Globus pallidus (tissue), 1 donor: ENCODE results near the gene ZNF383.
"Not testable (repeated sequence)": the region's sequence is repeated elsewhere in the genome, so short reads cannot be mapped to it uniquely, and the experiment has no call there.

ENCODE experiments used
- DNase-seq: peaks from one replicate; pipeline ENCODE4 v3.0.0-alpha.2; 2015; ENCODE audit warnings: low spot score

The ZNF383 gene

GRCh38 chr19:37217775-37218591 lies at the start of gene ZNF383:
Gene ZNF383, plus strand, starts transcription at chr19:37218214. Its CDS starts 12,240 bp downstream, at chr19:37230454.
- peak; percentile 95 for DNase-seq

DNA sequence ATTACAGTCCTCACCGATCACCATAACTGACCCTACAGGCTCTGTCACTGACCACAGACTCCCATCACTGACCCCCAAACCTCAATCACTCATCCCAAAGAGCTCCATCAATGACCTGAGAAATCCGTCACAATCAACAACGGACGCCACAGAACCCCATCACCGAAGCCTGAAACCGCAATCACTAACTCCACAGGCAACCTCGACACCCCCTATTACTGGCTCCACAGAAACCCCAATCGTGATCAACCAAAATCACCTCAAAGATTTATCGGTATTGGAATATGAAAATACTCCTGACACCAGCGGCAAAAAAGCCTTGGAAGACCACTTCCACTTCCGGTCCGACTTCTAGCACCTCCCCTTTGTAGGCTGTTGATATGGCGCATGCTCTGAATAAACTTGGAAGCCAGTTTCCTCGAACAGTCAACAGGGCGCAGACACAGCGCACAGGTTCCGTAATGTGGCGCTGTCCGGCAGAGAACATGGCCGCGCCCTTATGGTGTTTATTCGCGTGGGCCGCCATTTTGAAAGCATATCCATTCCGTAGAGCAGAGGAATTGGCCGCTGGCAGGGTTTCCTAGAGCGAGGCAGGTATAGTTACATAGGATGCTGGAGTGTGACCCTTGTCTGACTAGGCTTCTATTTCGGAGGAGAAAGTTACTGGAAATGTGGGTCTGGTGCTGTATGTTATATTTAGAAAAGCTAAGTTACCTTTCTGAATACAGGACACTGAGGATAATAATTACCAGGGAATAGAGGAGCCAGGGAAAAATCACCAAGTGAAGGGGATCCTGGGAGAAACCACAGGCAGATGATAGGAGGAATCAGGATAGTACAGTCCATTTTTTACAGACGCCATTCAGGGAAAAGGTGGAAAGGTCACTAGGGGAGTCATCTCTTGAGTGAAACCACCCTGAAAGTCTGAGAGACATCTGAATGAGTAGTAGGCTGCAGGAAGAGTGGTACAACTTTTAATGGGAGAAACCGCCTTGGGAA lies 45.3 kb upstream of the ZNF383 start, which contains the start of gene ZNF585A:
Gene ZNF585A, minus strand, starts transcription at position 328 of the 999 bp plus-strand sequence. CDS start 2,785 bp downstream, outside the sequence.
- DNase-seq: peak; percentile 99

DNA sequence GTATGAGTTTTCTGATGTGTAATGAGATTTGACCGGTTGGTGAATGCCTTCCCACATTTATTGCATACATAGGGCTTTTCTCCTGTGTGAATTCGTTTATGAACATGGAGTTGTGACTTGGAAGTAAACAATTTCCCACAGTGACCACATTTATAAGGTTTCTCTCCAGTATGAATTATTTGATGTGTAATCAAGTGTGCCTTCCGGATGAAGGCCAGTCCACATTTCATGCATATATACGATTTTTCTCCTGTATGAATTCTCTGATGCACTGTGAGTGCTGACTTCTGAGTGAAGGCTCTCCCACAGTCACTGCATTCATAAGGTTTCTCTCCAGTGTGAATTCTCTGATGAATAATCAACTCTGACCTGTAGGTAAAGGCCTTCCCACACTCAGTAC lies 31.9 kb upstream of the ZNF383 start:
- DNase-seq: not testable (repeated sequence)

GRCh38 chr19:37195248-37195647 lies 22.8 kb upstream of the ZNF383 start:
- DNase-seq: not testable (repeated sequence)

DNA sequence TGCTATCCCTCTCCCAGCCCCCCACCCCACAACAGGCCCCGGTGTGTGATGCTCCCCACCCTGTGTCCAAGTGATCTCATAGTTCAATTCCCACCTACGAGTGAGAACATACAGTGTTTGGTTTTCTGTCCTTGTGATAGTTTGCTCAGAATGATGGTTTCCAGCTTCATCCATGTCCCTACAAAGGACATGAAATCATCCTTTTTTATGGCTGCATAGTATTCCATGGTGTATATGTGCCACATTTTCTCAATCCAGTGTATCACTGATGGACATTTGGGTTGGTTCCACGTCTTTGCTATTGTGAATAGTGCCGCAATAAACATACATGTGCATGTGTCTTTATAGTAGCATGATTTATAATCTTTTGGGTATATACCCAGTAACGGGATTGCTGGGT lies 20.9 kb upstream of the ZNF383 start:
- not testable (repeated sequence) for DNase-seq

DNA sequence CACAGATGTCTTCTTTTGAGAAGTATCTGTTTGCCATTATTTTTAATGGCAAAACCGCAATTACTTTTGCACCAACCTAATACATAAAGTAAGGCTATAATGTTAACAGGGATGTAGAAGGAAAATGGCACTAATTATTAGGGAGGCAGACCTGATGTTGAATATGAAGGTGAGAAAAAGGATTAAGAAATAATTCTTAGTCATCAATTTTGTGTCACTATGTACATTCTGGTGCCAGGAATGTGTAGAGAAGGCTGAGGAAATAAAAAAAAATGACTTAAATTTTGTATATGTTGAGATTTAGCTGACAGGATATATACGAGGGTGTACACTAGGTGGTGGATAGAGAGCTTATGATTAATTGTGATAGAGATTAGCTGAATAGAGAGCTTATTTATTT lies 20.2 kb upstream of the ZNF383 start:
- DNase-seq: no peak

DNA sequence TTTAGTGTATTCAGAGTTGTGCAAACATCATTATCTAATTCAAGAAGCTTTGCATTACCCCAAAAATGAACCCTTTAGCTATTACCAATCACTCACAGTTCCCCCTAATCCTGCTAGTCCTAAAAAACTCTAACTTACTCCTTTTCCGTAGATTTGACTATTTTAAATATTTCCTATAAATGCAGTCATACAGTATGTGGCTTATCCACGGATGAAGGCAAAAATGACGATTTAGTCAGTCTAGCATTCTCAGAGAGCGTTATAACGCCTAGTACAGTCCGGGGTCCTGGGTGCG lies 587 bp upstream of the ZNF383 start:
- DNase-seq: no peak

DNA sequence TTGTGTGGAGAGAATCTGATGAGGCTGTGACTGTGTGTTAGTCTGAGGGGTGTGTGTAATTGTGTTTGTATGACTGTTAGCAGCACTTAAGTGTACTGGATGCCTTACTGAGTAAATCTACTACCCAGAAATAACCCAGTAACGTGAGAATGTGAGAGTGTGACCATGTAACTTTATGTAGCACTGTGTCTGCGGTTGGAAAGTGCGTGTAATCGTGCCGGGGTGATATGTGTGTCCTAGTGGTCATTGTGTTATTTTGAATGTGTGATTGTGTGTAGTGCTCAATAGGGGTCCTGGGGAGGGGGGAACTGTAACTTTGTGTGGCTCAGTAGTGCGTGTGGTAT lies 550 bp downstream of the ZNF383 start:
- DNase-seq: no peak

DNA sequence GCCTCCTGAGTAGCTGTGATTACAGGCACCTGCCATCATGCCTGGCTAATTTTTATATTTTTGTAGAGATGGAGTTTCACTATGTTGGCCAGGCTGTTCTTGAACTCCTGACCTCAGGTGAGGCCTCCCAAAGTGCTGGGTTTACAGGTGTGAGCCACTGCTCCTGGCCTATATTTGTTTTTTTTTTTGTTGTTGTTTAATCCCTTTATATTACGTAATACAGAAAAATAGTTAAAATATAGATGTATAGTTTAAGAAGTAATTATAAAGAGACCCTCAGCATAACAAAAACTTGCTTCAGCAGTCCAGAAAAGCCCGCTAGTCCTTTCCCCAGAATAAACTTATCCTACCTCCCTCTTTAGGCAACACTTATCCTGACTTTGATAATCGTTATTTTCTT lies 2.4 kb downstream of the ZNF383 start:
- DNase-seq: no peak

GRCh38 chr19:37221136-37221535 lies 3.1 kb downstream of the ZNF383 start:
- no peak for DNase-seq

DNA sequence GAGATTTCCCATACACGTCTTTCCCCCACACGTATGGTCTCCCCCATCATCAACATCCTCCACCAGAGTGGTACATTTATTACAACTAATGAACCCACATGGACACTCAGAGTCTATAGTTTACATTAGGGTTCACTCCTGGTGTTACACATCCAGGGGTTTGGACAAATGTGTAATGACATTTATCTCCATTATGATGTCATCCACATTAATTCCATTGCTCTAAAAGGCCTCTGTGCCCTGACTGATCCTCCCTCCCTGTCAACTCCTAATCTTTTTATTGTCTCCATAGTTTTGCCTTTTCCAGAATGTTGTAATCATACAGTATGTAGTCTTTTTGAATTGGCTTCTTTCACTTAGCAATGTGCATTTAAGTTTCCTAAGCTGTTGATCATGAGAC lies 8.2 kb downstream of the ZNF383 start:
- DNase-seq: no peak

DNA sequence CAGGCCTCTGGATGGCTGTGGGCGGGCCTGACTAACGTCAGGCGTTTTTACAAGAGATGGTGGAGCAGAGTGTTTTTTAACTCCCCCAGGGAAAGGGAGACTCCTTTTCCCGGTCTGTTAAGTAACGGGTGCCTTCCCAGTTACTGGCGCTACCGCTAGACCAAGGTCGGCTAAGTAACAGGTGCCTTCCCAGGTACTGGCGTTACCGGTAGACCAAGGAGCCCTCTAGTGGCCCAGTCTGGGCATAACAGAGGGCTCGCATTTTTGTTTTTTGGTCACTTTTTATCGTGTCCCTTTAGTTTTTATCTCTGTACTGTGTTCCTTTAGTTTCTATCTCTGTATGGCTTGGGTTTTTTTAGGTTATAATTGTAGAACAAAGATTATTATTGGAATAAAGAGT lies 10.0 kb downstream of the ZNF383 start:
- no peak for DNase-seq

DNA sequence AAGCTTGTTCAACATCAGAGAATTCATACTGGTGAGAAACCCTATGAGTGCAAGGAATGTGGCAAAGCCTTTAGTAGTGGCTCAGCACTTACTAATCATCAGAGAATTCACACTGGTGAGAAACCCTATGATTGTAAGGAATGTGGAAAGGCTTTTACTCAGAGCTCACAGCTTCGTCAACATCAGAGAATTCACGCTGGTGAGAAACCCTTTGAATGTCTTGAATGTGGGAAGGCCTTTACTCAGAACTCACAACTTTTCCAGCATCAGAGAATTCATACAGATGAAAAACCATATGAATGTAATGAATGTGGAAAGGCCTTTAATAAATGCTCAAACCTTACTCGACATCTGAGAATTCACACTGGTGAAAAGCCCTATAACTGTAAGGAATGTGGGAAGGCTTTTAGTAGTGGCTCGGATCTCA lies 25.2 kb downstream of the ZNF383 start:
- no peak for DNase-seq

DNA sequence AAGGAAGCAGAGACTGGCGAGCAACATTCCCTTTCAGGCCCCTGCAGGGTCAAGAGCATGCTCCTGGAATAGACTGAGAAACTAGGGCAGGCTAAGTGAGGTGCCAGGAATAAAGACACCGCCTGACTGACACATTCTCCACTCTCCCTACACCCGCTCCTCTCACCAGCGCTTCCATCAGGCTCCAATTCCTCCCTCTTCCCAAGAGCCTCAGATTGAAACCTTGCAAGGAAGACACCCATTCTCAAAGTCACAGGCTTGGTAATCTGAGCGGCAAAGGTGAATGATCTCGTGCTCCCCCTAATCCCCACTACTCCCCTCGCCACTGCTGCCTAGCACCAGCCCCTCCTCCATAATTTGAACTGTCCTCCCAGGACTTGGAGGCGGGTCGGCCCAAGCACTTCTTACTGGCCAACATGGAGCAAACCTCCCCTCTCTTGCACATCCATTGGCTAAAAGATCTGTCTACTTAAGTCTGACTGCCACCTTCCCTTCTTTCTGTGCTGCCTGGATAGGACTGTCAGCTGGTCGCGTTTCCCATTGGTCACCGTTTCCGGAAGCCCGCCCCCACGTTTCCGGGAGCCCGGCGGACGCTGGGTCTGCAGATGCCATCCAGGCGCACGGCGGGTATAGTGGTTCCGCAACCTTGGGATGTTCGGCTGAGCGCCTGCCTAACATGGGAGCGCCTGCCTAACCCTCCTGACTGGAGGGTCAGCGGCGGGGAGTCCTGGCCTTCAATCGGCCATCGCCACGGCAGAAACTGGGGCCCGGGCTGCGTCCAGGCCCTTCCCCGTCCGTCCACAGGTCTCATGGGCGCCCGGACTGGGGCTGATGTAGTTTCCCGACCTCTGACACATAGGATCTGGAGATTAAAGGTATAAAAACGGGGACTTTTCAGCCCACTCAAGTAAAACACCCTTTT lies 33.6 kb downstream of the ZNF383 start:
- peak; percentile 99 for DNase-seq

DNA sequence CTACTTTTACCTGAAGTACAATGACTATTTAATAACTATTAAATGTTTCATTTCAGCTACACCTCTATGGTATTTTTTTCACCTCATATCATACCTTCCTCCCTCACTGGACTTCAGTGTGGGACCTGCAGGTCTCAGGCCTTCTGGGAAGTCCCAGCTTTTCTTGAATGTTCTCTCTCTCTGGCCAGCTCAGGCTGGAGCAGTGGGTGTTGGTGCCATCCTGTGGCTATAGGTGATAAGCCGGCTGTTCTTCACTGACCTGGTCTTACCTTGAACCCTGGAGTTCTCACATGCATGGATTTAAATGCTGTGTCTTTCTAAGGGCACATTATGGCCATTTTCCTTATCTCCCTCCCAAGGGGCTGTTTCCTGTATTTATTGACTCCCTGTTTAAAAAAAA lies 45.0 kb downstream of the ZNF383 start:
- DNase-seq: not testable (repeated sequence)

DNA sequence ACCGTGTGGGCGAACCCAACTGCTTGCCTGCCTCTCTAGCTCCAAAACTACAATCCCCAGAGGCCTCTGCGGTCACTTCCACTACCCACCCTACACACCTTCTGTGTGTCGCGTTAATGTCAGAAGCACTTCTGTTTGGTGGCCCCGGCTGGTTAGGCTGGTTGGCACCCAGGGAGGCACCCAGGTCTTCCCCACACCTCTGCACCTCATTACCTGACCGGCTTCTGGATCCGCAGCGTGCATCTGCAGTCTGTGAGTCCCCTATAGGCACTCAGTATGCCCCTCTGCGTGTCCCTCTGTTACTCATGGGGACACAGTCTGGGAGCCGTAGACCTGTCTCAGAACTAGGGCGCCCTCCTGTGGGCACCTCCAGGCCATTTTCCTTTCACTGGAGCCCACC lies 49.0 kb downstream of the ZNF383 start:
- DNase-seq: not testable (repeated sequence)

GRCh38 chr19:37267755-37268154 lies 49.7 kb downstream of the ZNF383 start:
- not testable (repeated sequence) for DNase-seq

DNA sequence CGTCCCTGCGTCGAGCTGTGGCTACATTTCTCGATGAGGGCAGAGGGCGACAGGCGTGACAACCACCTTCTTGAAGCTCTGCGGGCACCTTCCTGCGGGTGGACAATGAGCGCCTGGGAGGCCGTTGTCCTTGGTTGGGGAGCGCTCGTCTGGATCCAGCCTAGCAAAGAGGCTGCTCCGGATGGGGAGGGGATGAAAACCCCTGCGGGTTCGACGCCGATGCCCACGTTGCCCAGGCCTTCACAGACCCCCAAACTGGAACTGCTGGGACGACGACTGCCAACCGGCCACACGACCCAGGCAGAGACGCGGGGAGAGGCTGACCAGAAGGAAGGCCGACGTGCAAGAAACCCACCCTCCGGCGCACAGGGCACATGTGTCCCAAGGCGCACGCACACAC lies 62.6 kb downstream of the ZNF383 start:
- not testable (repeated sequence) for DNase-seq

DNA sequence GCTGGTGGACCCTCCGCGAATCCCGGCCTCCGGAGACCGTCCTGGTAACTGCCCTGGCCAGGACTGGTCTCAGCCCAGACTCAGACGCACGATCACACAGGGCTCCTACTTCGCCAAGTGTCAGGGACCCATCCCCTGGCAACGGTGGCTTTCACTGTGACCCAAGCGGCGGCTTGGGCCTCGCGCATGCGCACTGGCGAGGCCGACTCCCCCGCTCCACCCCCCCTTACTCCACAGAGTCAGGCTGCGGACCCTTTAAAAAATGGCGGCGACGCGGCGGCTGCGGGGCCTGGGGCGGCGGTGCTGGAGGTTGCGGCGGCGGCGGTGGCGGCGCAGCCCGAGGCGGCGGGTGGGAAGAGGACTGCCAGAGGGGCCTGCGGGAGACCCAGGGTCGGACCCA lies 66.0 kb downstream of the ZNF383 start:
- DNase-seq: not testable (repeated sequence)

GRCh38 chr19:37289229-37289628 lies 71.2 kb downstream of the ZNF383 start:
- not testable (repeated sequence) for DNase-seq
